ENCODE data around the gene KCNT2.

KCNT2 gene

GRCh38 chr1:196400478-196401451, 207.5 kb downstream of the KCNT2 start:
- DNase-seq (ENCODE audit: low read depth in 3 of 3): no peak

- no peak for DNase-seq (ENCODE audit: low read depth in 3 of 3)
Observed at GRCh38 chr1:196399713-196400112, 208.5 kb downstream of the KCNT2 start.

DNA sequence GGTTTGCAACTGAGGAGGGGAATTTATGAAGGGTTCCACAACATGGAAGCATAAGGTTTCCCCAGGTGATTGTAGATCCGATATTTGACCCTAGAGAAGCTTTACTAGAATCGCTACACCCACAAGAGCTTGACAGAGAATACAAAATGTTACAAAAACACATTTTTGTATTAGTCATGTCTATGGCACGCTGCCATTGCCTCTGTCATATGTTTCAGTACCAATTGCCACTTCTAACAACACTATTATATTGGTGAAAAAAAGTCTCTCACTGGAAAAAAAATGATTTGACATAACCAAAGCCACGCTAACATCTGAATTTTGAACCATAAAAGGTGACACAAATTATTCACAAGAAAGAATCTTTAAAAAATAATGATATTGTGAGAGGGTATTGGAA, 214.5 kb downstream of the KCNT2 start:
- DNase-seq (ENCODE audit: low read depth in 3 of 3): no peak

GRCh38 chr1:196393282-196393681, 215.0 kb downstream of the KCNT2 start:
- DNase-seq (ENCODE audit: low read depth in 3 of 3): no peak

- no peak for DNase-seq (ENCODE audit: low read depth in 3 of 3)
Observed at GRCh38 chr1:196387766-196388165, 220.5 kb downstream of the KCNT2 start.

GRCh38 chr1:196385109-196385508, 223.1 kb downstream of the KCNT2 start:
- no peak for DNase-seq (ENCODE audit: low read depth in 3 of 3)

GRCh38 chr1:196382383-196382782, 225.9 kb downstream of the KCNT2 start:
- no peak for DNase-seq (ENCODE audit: low read depth in 3 of 3)

DNA sequence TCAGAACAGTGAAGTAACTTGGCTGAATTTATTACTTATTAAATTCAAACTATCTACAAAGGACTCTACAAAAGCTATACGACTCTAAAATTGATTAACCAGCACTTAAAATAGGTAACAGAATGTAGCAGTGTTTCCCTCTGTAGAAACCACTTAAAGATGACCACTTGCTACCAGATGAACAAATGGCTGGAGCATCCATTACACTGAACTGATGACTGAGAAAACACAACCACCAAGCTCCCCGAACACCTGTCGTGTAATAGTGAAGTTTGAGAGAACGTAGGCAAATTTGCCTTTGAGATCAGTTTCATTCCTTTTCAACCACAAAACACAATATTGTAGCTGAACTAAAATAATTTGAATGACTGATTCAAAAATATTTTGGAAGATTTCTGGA, 226.7 kb downstream of the KCNT2 start:
- no peak for DNase-seq (ENCODE audit: low read depth in 3 of 3)

GRCh38 chr1:196380316-196380715, 227.9 kb downstream of the KCNT2 start:
- no peak for DNase-seq (ENCODE audit: low read depth in 3 of 3)

GRCh38 chr1:196377811-196378210, 230.4 kb downstream of the KCNT2 start:
- no peak for DNase-seq (ENCODE audit: low read depth in 3 of 3)

DNA sequence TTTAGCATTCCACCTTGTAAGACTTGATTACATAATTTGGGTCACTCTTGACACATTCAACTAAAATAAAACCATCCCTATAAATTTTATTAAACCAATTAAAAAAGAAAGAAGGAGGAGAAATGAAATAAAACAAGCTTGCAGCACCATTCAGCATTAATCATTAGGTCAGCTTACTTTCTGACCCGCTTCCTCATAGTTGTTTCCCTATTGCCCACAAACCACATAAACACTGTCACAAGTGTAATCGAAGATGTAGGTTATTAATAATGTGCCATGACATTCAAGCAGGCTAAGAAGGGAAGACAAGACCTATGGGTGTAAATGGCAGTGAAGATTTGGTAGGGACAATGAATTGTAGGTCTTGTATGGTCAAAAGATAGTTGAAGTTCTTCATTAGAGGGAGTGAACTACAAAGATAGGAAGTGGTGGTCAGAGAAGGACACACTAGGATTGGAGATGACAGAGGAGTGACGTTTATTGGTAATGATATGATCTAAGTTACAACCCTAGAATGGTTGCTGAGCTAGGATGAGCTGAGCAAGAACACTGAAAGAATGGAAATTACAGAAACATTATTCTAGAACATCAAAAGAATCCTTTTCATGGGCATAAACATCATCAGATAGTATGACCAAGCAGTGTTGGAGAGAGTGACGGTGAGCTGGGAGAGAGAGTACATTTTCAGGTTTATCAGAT, 231.5 kb downstream of the KCNT2 start:
- no peak for DNase-seq (ENCODE audit: low read depth in 3 of 3)

DNA sequence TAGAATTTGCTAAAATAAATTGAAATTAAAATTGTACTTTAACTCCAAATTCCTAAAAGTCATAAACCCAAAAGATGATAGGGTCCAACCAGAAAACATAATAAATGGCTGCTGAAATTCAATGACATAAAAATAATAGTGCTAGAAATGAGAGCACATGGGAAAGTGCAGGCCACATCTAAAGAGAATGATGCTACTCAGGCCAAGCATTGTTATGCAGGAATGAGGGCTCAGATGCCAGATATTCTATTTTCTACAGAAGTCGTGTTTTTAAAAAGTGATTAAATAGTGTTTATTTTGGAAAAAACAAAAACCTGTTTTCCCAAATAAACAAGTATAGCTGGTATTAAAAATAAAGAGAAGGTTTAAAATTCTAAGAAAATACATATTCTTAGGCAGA, 234.4 kb downstream of the KCNT2 start:
- DNase-seq (ENCODE audit: low read depth in 3 of 3): no peak

DNA sequence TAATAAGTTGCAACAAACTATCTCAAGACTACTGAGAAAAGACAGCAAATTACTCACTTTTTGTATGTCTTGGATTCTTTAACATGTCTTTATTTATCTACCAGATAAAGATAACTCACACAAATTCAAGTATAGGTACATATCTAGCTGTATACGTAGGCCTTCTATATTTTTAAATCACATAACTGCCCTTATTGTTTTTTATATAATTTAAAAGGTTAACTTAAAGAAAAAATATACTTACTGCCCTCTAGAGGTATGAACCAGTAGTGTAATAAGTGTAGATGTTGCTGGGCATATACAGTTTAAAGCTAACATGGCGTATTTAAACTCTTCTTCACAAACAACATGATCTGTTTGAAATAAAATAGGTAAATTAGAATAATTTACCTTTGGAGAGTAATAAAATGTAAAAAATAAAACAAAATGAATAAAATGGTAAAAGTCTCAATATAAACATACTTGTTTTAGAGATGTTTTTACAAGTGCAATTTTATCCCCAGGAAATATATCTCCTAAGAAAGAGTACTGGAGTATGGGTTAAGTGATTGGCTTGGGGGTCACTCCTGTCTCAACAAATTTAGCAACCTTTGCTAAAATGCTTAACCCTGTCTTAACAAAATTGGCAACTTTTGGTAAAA, 235.2 kb downstream of the KCNT2 start:
- DNase-seq (ENCODE audit: low read depth in 3 of 3): no peak

DNA sequence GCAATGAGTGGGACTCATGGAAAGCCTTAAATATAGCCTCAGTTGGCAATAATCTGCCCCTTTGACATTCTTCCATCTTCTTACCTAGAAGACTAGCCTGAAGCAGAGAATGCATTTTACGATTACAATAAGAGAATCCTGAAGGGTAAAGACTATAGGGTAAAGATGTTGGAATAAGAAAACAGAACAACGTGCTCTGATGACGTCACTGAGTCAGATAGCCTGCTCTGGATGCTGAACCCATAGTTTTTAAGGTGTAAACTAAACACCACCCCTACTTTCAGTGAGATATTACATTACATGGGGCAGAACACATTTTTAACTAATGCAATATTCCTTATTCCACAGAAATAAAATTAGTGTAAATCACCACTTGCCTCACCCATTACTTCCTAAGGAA, 240.4 kb downstream of the KCNT2 start:
- DNase-seq (ENCODE audit: low read depth in 3 of 3): no peak

DNA sequence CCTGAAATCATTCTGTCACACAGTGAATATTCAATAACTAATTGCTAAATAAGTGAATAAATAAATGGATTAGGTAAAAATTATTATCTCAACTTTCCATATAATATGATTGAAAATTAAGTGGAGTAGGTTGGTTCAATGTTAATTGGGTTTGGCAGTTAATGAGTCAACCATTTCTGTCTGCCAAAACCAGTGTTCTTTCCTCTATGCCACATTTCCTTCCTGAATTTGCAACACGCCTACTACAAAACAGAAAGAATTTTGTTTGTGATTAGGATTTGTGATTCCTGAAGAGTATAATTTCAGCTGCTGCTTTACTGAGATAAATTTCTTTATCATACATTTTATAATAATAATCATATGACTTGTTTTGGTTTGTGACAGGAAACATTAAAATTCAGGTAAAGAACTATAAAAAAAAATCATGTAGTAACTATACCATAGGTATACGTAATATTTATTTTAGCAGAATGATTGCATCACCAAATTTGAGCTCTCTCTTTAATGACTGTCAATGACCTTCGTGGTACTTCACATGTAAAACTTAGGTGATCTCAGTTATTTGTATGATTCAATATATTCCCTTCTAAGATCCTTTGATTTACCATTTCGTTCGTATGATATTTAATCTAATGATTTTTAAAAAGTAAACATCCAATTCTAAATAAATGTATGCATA, 241.3 kb downstream of the KCNT2 start:
- no peak for DNase-seq (ENCODE audit: low read depth in 3 of 3)

GRCh38 chr1:196361112-196361714, 247.0 kb downstream of the KCNT2 start:
- DNase-seq (ENCODE audit: low read depth in 3 of 3): no peak

- no peak for DNase-seq (ENCODE audit: low read depth in 3 of 3)
Observed at GRCh38 chr1:196357913-196358312, 250.3 kb downstream of the KCNT2 start.

DNA sequence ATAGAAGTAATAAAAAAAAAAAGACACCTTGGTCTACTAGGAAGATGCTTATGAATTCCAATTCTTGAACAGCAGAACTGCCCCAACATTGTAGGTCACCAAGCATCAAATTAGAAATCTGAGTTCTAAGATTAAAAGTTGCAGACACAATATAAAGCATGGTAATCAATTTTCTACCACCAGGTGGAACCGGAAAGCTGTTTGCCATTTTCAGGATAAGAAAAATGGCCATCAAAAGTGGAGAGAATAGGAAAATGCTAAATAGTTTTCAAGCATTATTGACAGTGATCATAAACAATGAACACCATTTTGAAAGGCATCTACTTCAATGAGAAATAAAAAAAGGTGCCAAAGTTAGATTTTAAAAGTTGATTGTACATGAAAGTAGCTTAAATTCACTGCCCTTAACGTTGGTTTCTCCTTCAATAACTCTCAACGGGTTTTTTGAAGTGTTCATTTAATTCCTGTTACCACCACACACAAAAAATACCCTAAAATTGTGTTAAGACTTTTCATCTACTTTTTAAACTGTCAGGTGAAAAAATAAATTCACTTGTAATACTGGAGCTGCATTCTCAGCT, 252.9 kb downstream of the KCNT2 start:
- DNase-seq (ENCODE audit: low read depth in 3 of 3): no peak

GRCh38 chr1:196344453-196344852, 263.8 kb downstream of the KCNT2 start:
- DNase-seq (ENCODE audit: low read depth in 3 of 3): no peak

DNA sequence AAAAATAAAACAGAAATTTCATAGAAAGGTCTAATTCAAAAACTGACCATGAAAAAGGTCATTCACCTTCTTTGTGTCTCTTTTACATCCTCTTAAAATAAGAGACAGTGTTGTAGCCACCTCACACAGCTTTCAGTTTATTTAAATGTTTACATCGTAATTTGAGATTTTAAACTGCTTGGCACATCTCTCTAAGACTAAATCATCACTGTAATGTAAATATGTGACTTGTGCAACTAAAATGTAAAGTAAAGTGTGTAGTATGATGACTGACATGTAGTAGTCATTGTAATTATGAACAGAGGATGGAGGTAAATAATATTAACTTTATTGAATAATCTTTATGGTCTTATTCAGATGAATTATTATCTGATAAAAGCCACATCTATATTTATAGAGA, 283.9 kb downstream of the KCNT2 start:
- DNase-seq (ENCODE audit: low read depth in 3 of 3): no peak

DNA sequence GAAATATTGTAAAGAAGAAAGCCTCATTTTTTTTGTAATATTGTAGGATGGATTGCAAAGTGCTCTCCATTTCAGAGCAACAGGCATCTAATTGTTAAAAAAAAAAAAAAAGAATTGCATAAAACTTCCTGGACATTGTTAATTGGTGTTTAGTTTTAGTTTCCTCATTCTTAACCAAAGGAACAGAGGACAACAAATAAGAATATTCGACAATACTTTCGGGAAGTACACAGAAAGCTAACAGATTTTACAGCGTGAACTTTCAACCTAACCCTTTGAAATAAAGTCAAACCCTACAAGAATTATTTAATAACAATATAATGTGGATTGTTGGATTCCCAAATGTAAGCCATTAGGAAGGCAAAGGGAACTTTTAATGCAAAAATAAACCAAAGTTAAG, 284.4 kb downstream of the KCNT2 start:
- no peak for DNase-seq (ENCODE audit: low read depth in 3 of 3)
